OCI-LY1 (cell line): Measurements from ENCODE around the gene MRPL48.
A peak's percentile ranks its signal among the peaks of the same experiment; 100 is the strongest.

Source experiments
- H2AFZ ChIP-seq: fragments of 200-600 bp; sonication (generic), shearing (Covaris generic); 2 replicates; pipeline ENCODE4 v1.6.0; 2014; ENCODE audit warnings: antibody characterized with exemption, mild to moderate bottlenecking, low read length
- H3F3A ChIP-seq: fragments of 200-600 bp; sonication (generic), shearing (Covaris generic); 2 replicates; pipeline ENCODE4 v1.6.0; 2014; ENCODE audit warnings: mild to moderate bottlenecking, antibody characterized with exemption, low read length, moderate library complexity; ENCODE audit not compliant: insufficient read depth
- H3K27ac ChIP-seq: fragments of 200-600 bp; sonication (generic); 2 replicates; pipeline ENCODE4 v1.5.1; 2014; ENCODE audit warnings: low read length, mixed run types, mild to moderate bottlenecking, low read depth; ENCODE audit not compliant: poor library complexity, severe bottlenecking
- H3K27me3 ChIP-seq: fragments of 200-600 bp; sonication (generic); 2 replicates; pipeline ENCODE4 v1.6.0; 2014; ENCODE audit warnings: antibody characterized with exemption, mild to moderate bottlenecking, low read length, moderate library complexity; ENCODE audit not compliant: insufficient read depth
- H3K36me3 ChIP-seq: fragments of 200-600 bp; sonication (generic); 2 replicates; pipeline ENCODE4 v1.6.1; 2014; ENCODE audit warnings: mild to moderate bottlenecking, antibody characterized with exemption, low read length, moderate library complexity, mixed read lengths; ENCODE audit not compliant: insufficient read depth
- H3K4me1 ChIP-seq: fragments of 200-600 bp; sonication (generic); 2 replicates; pipeline ENCODE4 v1.5.1; 2014; ENCODE audit warnings: mild to moderate bottlenecking, low read length, moderate library complexity; ENCODE audit not compliant: insufficient read depth, severe bottlenecking
- H3K4me2 ChIP-seq: fragments of 200-600 bp; sonication (generic), shearing (Covaris generic); 2 replicates; pipeline ENCODE4 v1.6.1; 2014; ENCODE audit warnings: low read length
- H3K4me3 ChIP-seq: fragments of 200-600 bp; sonication (generic); 2 replicates; pipeline ENCODE4 v1.5.1; 2014; ENCODE audit warnings: low read length, low read depth, mild to moderate bottlenecking, mixed read lengths; ENCODE audit not compliant: poor library complexity, severe bottlenecking
- H3K79me2 ChIP-seq: fragments of 200-600 bp; shearing (Covaris generic); 2 replicates; pipeline ENCODE4 v1.6.1; 2016; ENCODE audit warnings: mixed run types, low read length, mixed read lengths; ENCODE audit not compliant: insufficient read depth
- H3K9ac ChIP-seq: fragments of 200-600 bp; sonication (generic), shearing (Covaris generic); 2 replicates; pipeline ENCODE4 v1.6.1; 2014; ENCODE audit warnings: mild to moderate bottlenecking, low read length, mixed read lengths
- H3K9me2 ChIP-seq: fragments of 200-600 bp; sonication (generic), shearing (Covaris generic); 2 replicates; pipeline ENCODE4 v1.6.1; 2014; ENCODE audit warnings: low read depth, mild to moderate bottlenecking, low read length, mixed read lengths
- H3K9me3 ChIP-seq: fragments of 200-600 bp; shearing (Covaris generic); 2 replicates; pipeline ENCODE4 v1.6.1; 2014; ENCODE audit warnings: low read length, mixed read lengths
- H4K20me1 ChIP-seq: fragments of 200-600 bp; sonication (generic), shearing (Covaris generic); 2 replicates; pipeline ENCODE4 v1.6.0; 2016; ENCODE audit warnings: mild to moderate bottlenecking, low read length; ENCODE audit not compliant: insufficient read depth
- EZH2 ChIP-seq: fragments of 200-600 bp; sonication (generic), shearing (Covaris generic); IDR thresholded peaks from 2 replicates; pipeline ENCODE4 v1.8.0; 2017; ENCODE audit warnings: borderline replicate concordance, mixed run types, mild to moderate bottlenecking, antibody characterized with exemption, low read length, moderate library complexity, mixed read lengths
- TF ChIP-seq, protein P1 (sequence below): fragments of 200-600 bp; sonication (generic), shearing (Covaris generic); IDR thresholded peaks from 2 replicates; pipeline ENCODE4 v1.5.1; 2017; ENCODE audit warnings: mild to moderate bottlenecking, antibody characterized with exemption, low read length, moderate library complexity, mixed read lengths

MRPL48 gene

DNA sequence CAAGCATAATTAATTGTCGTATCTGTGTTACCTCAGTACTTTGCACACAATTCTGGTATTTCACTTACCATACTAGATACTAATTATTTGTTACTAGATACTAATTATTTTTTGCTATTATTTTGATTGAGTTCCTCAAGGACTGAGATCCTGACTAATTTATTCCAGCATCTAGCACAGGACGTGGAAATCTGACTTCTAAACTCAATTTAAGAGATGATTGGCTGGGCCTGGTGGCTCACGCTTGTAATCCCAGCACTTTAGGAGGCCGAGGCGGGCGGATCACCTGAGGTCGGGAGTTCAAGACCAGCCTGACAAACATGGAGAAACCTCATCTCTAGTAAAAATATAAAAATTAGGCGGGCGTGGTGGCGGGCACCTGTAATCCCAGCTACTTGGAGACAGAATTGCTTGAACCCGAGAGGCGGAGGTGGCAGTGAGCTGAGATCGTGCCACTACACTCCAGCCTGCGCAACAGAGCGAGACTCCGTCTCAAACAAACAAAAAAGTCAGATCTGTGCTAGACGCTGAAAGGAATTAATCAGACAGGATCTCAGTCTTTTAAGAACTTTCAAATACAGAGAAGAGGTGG, 527 bp upstream of the MRPL48 start:
- Histone ChIP-seq H3K27me3 (no peaks in the 10 kb centered on the region), H3K36me3 (peaks cover 7% of the 10 kb centered on the region; the same call in 1 of the 2 replicates), H3K27ac (peak overlapping the region; percentile 95), H3K4me3 (peak overlapping the region; percentile 79), H3K4me1 (peaks cover 28% of the 10 kb centered on the region), H2AFZ (peak overlapping the region; percentile 82; the same call in 1 of the 2 replicates), H3K9ac (peak overlapping the region; percentile 89), H3K9me3 (no peaks in the 10 kb centered on the region), H4K20me1 (no peaks in the 10 kb centered on the region), H3F3A (no peaks in the 10 kb centered on the region), H3K9me2 (no peaks in the 10 kb centered on the region), H3K79me2 (peaks cover 13% of the 10 kb centered on the region), H3K4me2 (peak overlapping the region; percentile 94)
- TF ChIP-seq, protein P1, sequence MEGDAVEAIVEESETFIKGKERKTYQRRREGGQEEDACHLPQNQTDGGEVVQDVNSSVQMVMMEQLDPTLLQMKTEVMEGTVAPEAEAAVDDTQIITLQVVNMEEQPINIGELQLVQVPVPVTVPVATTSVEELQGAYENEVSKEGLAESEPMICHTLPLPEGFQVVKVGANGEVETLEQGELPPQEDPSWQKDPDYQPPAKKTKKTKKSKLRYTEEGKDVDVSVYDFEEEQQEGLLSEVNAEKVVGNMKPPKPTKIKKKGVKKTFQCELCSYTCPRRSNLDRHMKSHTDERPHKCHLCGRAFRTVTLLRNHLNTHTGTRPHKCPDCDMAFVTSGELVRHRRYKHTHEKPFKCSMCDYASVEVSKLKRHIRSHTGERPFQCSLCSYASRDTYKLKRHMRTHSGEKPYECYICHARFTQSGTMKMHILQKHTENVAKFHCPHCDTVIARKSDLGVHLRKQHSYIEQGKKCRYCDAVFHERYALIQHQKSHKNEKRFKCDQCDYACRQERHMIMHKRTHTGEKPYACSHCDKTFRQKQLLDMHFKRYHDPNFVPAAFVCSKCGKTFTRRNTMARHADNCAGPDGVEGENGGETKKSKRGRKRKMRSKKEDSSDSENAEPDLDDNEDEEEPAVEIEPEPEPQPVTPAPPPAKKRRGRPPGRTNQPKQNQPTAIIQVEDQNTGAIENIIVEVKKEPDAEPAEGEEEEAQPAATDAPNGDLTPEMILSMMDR, result no peak
- TF ChIP-seq EZH2, result no peak

DNA sequence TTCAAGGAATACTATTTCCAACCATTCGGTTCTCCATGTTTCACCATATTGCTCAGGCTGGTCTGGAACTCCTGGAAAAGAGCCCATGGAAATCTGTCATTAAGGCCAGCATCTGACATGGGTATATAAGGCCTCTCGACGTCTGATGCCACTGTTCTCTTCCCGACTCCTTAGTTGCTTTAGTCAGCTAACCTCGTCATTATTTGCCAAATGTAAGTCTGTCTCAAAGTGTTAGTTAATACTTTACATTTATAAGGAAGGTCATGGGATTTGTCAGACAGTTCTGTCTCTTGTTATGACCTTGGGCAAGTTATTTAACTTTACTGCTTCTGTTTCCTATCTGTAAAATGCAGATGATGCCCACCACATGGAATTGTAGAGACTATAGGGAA, 1.6 kb downstream of the MRPL48 start:
- Histone ChIP-seq H3K36me3 (peaks cover 8% of the 10 kb centered on the region; the same call in 1 of the 2 replicates), H3F3A (no peaks in the 10 kb centered on the region), H3K27ac (peak overlapping the region; percentile 95), H3K9me2 (no peaks in the 10 kb centered on the region), H3K4me1 (peaks cover 32% of the 10 kb centered on the region), H3K79me2 (peaks cover 13% of the 10 kb centered on the region), H3K4me3 (peak overlapping the region; percentile 79), H3K9me3 (no peaks in the 10 kb centered on the region), H4K20me1 (no peaks in the 10 kb centered on the region), H3K9ac (peak overlapping the region; percentile 89), H3K4me2 (peak overlapping the region; percentile 94), H2AFZ (no peak overlapping the region), H3K27me3 (no peaks in the 10 kb centered on the region)
- TF ChIP-seq, protein P1, result no peak
- TF ChIP-seq EZH2, result no peak

DNA sequence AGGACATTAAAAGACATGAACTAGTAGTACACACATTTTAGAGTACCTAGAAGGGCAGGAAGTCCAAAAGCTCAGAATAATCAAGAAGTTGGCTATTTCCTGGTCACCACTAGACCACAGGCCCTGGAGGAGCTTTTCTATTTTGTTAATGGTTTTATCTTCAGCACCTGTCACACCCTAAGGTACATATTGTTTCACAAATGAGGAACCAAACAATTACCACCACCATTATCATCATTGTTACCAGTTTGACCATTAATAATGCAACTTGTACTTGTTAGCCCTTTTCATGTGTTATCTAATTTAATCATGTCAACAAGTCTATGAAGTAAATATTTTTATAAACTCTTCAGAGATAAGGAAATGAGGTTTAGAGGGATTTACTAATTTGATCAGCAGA, 4.9 kb downstream of the MRPL48 start:
- Histone ChIP-seq H3K4me2 (no peak overlapping the region), H3K27ac (peak overlapping the region; percentile 9), H3K79me2 (peaks cover 13% of the 10 kb centered on the region), H3K9me2 (no peaks in the 10 kb centered on the region), H3F3A (no peaks in the 10 kb centered on the region), H3K9ac (no peak overlapping the region), H3K36me3 (peaks cover 12% of the 10 kb centered on the region; the same call in 1 of the 2 replicates), H4K20me1 (no peaks in the 10 kb centered on the region), H3K27me3 (no peaks in the 10 kb centered on the region), H2AFZ (no peak overlapping the region), H3K9me3 (no peaks in the 10 kb centered on the region), H3K4me1 (peaks cover 22% of the 10 kb centered on the region), H3K4me3 (no peak overlapping the region)
- TF ChIP-seq, protein P1, result no peak
- TF ChIP-seq EZH2, result no peak
